ENCODE data around the gene TRAF3IP3. TPM values are rescaled to one million over a fixed set of nuclear protein-coding genes. Genes with fewer than 3 reads are reported as not detected.

TRAF3IP3 gene
- total and polyA plus RNA-seq, 2 of the 13 experiments (the other 11 are each of a cell fraction or from before 2014, with no cell fraction given): not detected

DNA sequence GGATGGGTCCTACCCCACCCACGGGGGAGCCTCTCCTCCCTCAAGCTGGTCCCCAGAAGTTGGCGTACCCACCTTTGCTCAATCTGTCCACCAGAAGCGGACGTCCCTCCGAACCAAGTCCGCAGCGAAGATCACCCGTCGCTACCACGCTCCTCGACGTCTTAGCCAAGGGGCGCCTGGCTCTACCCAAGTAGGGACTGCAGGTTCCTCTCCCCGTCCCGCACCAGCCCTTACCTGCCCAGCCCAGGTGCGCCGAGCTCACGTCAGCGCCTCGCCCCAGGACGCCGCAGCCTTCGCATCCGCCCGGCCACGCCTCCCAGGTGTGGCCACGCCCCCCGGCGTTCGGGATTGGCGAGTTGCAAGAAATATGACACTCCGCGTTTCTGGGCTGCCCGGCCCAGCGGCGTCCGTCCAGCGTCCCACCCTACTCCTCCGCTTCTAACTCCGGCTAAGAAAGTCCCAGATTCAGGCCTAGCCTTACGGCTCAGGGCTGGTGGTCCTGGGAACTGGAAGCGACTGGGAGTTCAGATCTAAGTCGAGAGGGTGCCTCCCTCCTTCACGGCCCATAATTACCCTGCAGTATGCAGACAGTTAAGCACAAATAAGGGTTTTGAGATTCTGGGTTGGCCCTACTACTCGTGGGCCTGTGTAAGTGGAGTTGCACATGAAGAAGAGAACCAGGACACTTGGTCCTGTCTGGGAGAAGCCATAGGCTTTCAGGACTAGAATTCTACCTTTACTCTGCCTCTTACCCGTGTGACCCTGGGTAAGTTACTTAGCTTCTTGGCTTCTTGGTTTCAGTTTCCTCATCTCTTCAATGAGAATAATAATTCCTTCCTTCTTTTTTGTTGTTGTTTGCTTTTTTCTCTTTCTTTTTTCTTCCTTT is 50.3 kb downstream of the TRAF3IP3 start, which contains the start of gene IRF6:
TSS of gene IRF6 (minus strand) at position 268 of the 886 bp plus-strand sequence. CDS start 4,729 bp downstream, outside the sequence.
- no peak within 1 kb of the TSS for H3K4me2 ChIP-seq (ENCODE audit: low read depth, low read length)
- ChIA-PET POLR2A (no interaction called here), CTCF (ENCODE audit: low intra/inter-chr PET ratio, low total read pairs) (no interaction called here)
- H4K20me1 ChIP-seq (ENCODE audit: insufficient read depth, low read length): no peaks in the 10 kb centered on the region
- no peak within 1 kb of the TSS for H3K27ac ChIP-seq (ENCODE audit: extremely low read length, insufficient read depth, low read length)
- no peak for TF ChIP-seq MED13 (CRISPR knock-in tag; IDR thresholded peaks at IDR 0.05)
- TF ChIP-seq TBL1XR1 (IDR thresholded peaks at IDR 0.05; ENCODE audit: borderline replicate concordance, low read length, partially characterized antibody): no peak
- no peak for TF ChIP-seq JDP2 (CRISPR knock-in tag; IDR thresholded peaks at IDR 0.05; ENCODE audit: borderline replicate concordance)
- no peak for TF ChIP-seq ZNF367 (CRISPR knock-in tag; IDR thresholded peaks at IDR 0.05; ENCODE audit: borderline replicate concordance)
- TF ChIP-seq ZSCAN9 (CRISPR knock-in tag; IDR thresholded peaks at IDR 0.05; ENCODE audit: borderline replicate concordance): no peak
- no peak for TF ChIP-seq GPN1 (CRISPR knock-in tag; IDR thresholded peaks at IDR 0.05; ENCODE audit: borderline replicate concordance)
- TF ChIP-seq ZBTB3 (CRISPR knock-in tag; IDR thresholded peaks at IDR 0.05; ENCODE audit: borderline replicate concordance, low read depth): no peak
- TF ChIP-seq ZNF574 (CRISPR knock-in tag; IDR thresholded peaks at IDR 0.05): no peak
- TF ChIP-seq ZNF816 (CRISPR knock-in tag; IDR thresholded peaks at IDR 0.05; ENCODE audit: borderline replicate concordance): no peak
- no peak for TF ChIP-seq ZNF7 (CRISPR knock-in tag; IDR thresholded peaks at IDR 0.05)
- TF ChIP-seq, protein P1, sequence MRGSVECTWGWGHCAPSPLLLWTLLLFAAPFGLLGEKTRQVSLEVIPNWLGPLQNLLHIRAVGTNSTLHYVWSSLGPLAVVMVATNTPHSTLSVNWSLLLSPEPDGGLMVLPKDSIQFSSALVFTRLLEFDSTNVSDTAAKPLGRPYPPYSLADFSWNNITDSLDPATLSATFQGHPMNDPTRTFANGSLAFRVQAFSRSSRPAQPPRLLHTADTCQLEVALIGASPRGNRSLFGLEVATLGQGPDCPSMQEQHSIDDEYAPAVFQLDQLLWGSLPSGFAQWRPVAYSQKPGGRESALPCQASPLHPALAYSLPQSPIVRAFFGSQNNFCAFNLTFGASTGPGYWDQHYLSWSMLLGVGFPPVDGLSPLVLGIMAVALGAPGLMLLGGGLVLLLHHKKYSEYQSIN (CRISPR knock-in tag; IDR thresholded peaks at IDR 0.05; ENCODE audit: borderline replicate concordance): no peak
- TF ChIP-seq ZNF468 (CRISPR knock-in tag; IDR thresholded peaks at IDR 0.05): no peak
- TF ChIP-seq ZNF282 (IDR thresholded peaks at IDR 0.05; ENCODE audit: partially characterized antibody): no peak
- no peak for TF ChIP-seq ZNF891 (CRISPR knock-in tag; IDR thresholded peaks at IDR 0.05)
- TF ChIP-seq KLF16 (CRISPR knock-in tag; IDR thresholded peaks at IDR 0.05): no peak
- TF ChIP-seq, protein P2, sequence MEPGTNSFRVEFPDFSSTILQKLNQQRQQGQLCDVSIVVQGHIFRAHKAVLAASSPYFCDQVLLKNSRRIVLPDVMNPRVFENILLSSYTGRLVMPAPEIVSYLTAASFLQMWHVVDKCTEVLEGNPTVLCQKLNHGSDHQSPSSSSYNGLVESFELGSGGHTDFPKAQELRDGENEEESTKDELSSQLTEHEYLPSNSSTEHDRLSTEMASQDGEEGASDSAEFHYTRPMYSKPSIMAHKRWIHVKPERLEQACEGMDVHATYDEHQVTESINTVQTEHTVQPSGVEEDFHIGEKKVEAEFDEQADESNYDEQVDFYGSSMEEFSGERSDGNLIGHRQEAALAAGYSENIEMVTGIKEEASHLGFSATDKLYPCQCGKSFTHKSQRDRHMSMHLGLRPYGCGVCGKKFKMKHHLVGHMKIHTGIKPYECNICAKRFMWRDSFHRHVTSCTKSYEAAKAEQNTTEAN (CRISPR knock-in tag; conservative IDR thresholded peaks at IDR 0.05): no peak
- no peak for TF ChIP-seq NFIB (CRISPR knock-in tag; IDR thresholded peaks at IDR 0.05; ENCODE audit: borderline replicate concordance)
- TF ChIP-seq BCL3 (CRISPR knock-in tag; IDR thresholded peaks at IDR 0.05): no peak
- no TSS peak for BruUV-seq (replicated peaks)
- H3K27me3 ChIP-seq (ENCODE audit: control insufficient read depth in 1 of 2, insufficient read depth in 2 of 2, low read length in 2 of 2): peaks cover 1 to 11% of the 10 kb centered on the region in 2 experiments; a peak in 1 of 5 replicates
- H3K36me3 ChIP-seq (replicated peaks in 1 of 2; ENCODE audit: control insufficient read depth in 1 of 2, insufficient read depth in 2 of 2, low read length in 2 of 2): no peaks in the 10 kb centered on the region
- no peaks in the 10 kb centered on the region for H3K79me2 ChIP-seq (ENCODE audit: insufficient read depth, low read length)
- no peak for DNase-seq (ENCODE audit: low spot score)
- no peak; the same call in 2 of the 3 replicates for ATAC-seq
- in situ Hi-C loops (cut with HindIII; ENCODE audit: extremely low pct_ligation_motif_present, low pct_unique_long_range_greater_than_20kb): no loop called here
- no peaks in the 10 kb centered on the region for H3K9me3 ChIP-seq (ENCODE audit: low read length)
- H3K4me1 ChIP-seq (ENCODE audit: insufficient read depth, low read length): no peaks in the 10 kb centered on the region
- H3K4me3 ChIP-seq (replicated peaks in 1 of 3; ENCODE audit: insufficient read depth in 1 of 3, low read depth in 2 of 3, low read length in 3 of 3): no peak within 1 kb of the TSS
- H2AFZ ChIP-seq (ENCODE audit: low read length): no peak within 1 kb of the TSS
- no peak for FAIRE-seq
- intact Hi-C loops (cut with micrococcal nuclease; ENCODE audit: unreplicated experiment): no loop called here
- WGBS (ENCODE audit: low lambda C conversion rate): 62% methylated on average over 33 of the region's 46 CpGs
- no peak within 1 kb of the TSS for H3K9ac ChIP-seq (ENCODE audit: insufficient read depth, low read depth, low read length)

Measured in HepG2 (cell line).